Mesothelial cell of epicardium (in vitro differentiated cells): ENCODE results near the gene PPP1R3C. TPM values are rescaled to one million over a fixed set of nuclear protein-coding genes. Genes with fewer than 3 reads are reported as not detected.
A peak's percentile ranks its signal among the peaks of the same experiment; 100 is the strongest.

Experiments used
- DNase-seq, 2 experiments: peaks; one replicate each; pipeline ENCODE4 v3.0.0; 2021; ENCODE audit warnings: low spot score in 2 of 2; ENCODE audit not compliant: unreplicated experiment in 2 of 2
- H3K27ac Mint-ChIP-seq: 2 replicates; pipeline ENCODE4 v1.8.0; 2021; ENCODE audit warnings: mixed read lengths
- H3K27me3 Mint-ChIP-seq: 2 replicates; pipeline ENCODE4 v1.8.0; 2021; ENCODE audit warnings: low read depth, mixed read lengths
- H3K36me3 Mint-ChIP-seq: 2 replicates; pipeline ENCODE4 v1.8.0; 2021; ENCODE audit warnings: mixed read lengths
- H3K4me1 Mint-ChIP-seq: 2 replicates; pipeline ENCODE4 v1.8.0; 2021; ENCODE audit warnings: mixed read lengths
- H3K4me3 Mint-ChIP-seq: 2 replicates; pipeline ENCODE4 v1.8.0; 2021; ENCODE audit warnings: mild to moderate bottlenecking, moderate library complexity, mixed read lengths
- H3K9me3 Mint-ChIP-seq: 2 replicates; pipeline ENCODE4 v1.8.0; 2021; ENCODE audit warnings: mixed read lengths
- total RNA-seq: library from RNA; stranded (reverse); gene quantifications from 3 replicates; pipeline ENCODE4 v1.2.1, GENCODE V29; 2021
- TF ChIP-seq, protein P1 (sequence below): fragments of 200-600 bp; sonication (generic); IDR thresholded peaks from one replicate; pipeline ENCODE4 v1.5.0; 2021; ENCODE audit warnings: antibody characterized with exemption; ENCODE audit not compliant: unreplicated experiment

The PPP1R3C gene
- total RNA-seq, 1 donor from 2014 or later: 9.7 TPM

DNA sequence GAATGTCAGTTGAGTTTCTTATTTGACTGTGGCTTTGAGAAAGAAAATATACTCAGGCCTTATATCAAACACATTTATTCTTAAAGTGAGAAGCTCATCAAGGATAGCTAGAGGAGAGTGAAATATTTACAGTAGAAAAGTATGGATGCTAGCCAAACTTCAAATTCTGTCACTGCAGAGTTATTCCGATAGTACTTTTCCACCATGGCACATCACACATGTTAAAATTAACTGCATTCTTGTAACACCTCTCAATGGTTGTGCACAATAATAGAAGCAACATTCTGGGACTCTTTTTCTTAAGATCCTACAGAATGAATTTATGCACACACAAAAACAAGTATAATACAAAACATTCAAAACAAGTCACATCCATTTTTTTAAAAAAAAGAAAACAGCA lies 4.5 kb downstream of the PPP1R3C start:
- Mint-ChIP-seq H3K36me3 (peaks cover 45% of the 10 kb centered on the region), H3K9me3 (peaks cover 24% of the 10 kb centered on the region), H3K4me3 (no peak overlapping the region), H3K27ac (no peak overlapping the region), H3K27me3 (peaks cover 1% of the 10 kb centered on the region), H3K4me1 (peaks cover 46% of the 10 kb centered on the region)
- DNase-seq: no peak
- TF ChIP-seq, protein P1, sequence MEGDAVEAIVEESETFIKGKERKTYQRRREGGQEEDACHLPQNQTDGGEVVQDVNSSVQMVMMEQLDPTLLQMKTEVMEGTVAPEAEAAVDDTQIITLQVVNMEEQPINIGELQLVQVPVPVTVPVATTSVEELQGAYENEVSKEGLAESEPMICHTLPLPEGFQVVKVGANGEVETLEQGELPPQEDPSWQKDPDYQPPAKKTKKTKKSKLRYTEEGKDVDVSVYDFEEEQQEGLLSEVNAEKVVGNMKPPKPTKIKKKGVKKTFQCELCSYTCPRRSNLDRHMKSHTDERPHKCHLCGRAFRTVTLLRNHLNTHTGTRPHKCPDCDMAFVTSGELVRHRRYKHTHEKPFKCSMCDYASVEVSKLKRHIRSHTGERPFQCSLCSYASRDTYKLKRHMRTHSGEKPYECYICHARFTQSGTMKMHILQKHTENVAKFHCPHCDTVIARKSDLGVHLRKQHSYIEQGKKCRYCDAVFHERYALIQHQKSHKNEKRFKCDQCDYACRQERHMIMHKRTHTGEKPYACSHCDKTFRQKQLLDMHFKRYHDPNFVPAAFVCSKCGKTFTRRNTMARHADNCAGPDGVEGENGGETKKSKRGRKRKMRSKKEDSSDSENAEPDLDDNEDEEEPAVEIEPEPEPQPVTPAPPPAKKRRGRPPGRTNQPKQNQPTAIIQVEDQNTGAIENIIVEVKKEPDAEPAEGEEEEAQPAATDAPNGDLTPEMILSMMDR: no peak

DNA sequence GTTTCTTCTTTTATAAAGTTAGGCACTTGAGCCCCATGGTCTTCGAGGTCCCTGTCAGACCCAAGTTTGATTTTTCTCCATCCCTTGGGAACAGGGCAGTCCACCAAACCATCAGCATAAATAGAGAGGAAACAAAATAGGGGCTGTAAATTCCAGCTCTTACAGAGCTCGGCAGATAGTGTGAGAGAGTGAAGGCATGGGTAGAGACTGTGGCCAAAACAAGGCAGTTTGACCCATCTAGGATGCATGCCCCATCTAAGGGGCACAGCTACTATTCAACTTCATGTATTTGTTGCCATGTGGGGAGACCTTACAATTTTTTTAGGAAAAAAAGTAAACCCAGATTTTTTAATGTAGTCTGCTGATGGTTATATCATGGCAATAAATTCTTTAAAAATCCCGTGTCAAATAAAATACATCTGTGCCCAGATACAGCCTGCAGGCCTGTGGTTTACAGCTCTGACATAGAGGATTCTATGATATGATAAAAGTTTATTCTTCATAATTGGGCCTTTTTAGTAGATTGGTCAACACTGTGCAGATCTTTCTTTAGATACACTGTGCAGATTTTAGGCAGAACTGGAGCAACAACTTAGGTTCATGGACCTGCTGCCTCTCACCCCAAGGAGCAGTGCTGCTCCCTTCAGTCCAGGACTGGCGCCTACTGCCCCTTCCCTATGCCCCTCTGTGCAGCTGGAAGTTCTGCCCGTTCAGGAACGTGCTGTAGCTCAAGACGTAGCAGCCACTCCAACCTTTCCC lies 5.3 kb downstream of the PPP1R3C start:
- no peak for DNase-seq
- Mint-ChIP-seq H3K4me3 (no peak overlapping the region), H3K4me1 (peaks cover 41% of the 10 kb centered on the region), H3K36me3 (peaks cover 50% of the 10 kb centered on the region), H3K9me3 (peaks cover 32% of the 10 kb centered on the region), H3K27ac (peak overlapping the region; percentile 21), H3K27me3 (no peaks in the 10 kb centered on the region)
- TF ChIP-seq, protein P1: no peak

DNA sequence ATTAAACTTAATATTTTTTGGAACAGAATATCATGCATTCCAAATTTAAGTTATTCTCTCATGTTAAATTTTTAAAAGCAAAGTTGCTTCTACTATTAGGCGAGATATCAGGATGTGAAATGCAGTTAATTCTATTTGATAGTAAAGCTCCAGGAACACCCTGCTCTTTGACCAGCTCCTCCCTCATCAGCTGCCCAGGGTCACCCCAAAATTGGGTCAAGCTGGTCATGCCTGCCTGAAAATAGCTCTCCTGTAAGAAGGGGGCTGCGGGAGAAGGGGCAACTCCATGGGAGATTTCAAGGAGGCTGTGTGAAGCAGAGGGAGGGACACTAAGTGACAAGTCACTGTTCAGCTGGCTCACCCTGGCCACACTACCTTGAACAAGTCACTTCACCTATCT lies 5.9 kb downstream of the PPP1R3C start:
- Mint-ChIP-seq H3K36me3 (peaks cover 52% of the 10 kb centered on the region), H3K27me3 (no peaks in the 10 kb centered on the region), H3K4me1 (peaks cover 35% of the 10 kb centered on the region), H3K9me3 (peaks cover 35% of the 10 kb centered on the region), H3K27ac (no peak overlapping the region), H3K4me3 (no peak overlapping the region)
- TF ChIP-seq, protein P1: no peak
- no peak for DNase-seq

- Mint-ChIP-seq H3K27ac (no peak overlapping the region), H3K4me3 (no peak overlapping the region), H3K27me3 (no peaks in the 10 kb centered on the region), H3K9me3 (peaks cover 36% of the 10 kb centered on the region), H3K4me1 (peaks cover 20% of the 10 kb centered on the region), H3K36me3 (peaks cover 45% of the 10 kb centered on the region)
- no peak for DNase-seq
- TF ChIP-seq, protein P1: no peak
Observed at GRCh38 chr10:91624633-91625032, 8.2 kb downstream of the PPP1R3C start.

DNA sequence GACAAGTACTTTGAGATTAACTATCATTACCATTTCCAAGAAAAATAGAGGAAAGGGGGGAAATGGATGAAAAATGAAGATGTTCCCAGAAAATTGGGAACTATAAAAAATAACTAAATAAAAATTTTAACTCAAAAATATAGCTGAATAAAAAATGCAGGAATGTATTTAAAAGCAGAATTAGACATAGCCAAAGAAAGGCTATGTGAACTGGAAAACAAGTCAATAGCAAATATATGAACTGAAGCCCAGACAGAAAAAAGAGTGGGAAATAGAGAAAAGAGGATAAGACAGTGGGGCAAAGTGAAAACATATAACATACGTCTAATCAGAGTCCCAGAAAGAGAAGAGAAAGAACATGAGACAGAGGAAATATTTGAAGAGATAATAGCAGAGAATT lies 10.3 kb downstream of the PPP1R3C start:
- peaks cover 36% of the 10 kb centered on the region for H3K9me3 Mint-ChIP-seq
- TF ChIP-seq, protein P1: no peak
- no peak overlapping the region for H3K27ac Mint-ChIP-seq
- H3K4me3 Mint-ChIP-seq: no peak overlapping the region
- H3K27me3 Mint-ChIP-seq: no peaks in the 10 kb centered on the region
- H3K36me3 Mint-ChIP-seq: peaks cover 27% of the 10 kb centered on the region
- H3K4me1 Mint-ChIP-seq: peaks cover 3% of the 10 kb centered on the region
- DNase-seq: no peak
